ENCODE results near the gene BORCS6.

The BORCS6 gene

GRCh38 chr17:8189711-8190477 lies at the start of gene BORCS6:
TSS of gene BORCS6 (minus strand) at chr17:8190180. CDS start at chr17:8190140, 40 bp downstream.
- peak; percentile 94 for DNase-seq (ENCODE audit: extremely low read depth, low read depth)
- TF ChIP-seq, protein P1, sequence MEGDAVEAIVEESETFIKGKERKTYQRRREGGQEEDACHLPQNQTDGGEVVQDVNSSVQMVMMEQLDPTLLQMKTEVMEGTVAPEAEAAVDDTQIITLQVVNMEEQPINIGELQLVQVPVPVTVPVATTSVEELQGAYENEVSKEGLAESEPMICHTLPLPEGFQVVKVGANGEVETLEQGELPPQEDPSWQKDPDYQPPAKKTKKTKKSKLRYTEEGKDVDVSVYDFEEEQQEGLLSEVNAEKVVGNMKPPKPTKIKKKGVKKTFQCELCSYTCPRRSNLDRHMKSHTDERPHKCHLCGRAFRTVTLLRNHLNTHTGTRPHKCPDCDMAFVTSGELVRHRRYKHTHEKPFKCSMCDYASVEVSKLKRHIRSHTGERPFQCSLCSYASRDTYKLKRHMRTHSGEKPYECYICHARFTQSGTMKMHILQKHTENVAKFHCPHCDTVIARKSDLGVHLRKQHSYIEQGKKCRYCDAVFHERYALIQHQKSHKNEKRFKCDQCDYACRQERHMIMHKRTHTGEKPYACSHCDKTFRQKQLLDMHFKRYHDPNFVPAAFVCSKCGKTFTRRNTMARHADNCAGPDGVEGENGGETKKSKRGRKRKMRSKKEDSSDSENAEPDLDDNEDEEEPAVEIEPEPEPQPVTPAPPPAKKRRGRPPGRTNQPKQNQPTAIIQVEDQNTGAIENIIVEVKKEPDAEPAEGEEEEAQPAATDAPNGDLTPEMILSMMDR (IDR thresholded peaks at IDR 0.05; ENCODE audit: low read depth, low read length), result no peak; the same call in none of the 2 replicates

DNA sequence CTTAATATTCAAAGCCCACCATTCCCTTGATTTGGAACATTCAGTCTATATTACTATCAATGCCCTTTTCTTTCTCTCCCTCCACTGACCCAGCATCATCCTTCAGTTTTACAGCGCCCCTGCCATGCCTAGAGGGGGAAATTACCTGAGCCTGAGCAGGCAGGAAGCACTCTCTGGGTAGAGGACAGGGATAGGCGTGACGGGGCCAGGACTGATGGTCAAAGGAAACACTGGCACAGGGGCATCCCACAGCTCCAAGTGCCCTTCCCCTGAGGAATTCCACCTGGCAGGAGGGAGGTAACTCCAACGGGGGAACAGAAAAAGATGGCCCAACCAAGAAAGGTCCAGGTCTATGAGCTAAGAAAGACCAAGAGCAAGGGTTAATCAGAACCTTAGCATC lies 47.9 kb upstream of the BORCS6 start:
- no peak for DNase-seq (ENCODE audit: extremely low read depth, low read depth)
- TF ChIP-seq, protein P1 (IDR thresholded peaks at IDR 0.05; ENCODE audit: low read depth, low read length), result no peak

DNA sequence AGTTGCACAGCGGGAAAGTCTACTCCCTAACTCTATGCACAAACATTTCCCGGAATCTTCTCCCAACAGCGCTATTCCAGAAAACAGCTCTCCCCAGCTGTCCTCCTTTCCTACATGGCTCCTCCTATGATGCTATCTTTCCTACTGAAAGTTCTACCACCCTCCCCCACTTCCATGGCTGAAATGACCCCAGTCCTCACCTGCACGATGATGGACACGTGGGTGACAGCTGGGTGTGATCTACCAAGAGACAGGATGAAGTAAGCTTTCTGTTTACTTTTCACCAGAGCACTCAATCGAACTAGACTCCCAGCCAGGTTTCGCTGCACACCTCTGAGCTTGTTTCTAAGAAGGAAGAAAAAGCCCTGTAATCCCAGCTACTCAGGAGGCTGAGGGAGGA lies 47.2 kb upstream of the BORCS6 start:
- no peak for DNase-seq (ENCODE audit: extremely low read depth, low read depth)
- TF ChIP-seq, protein P1 (IDR thresholded peaks at IDR 0.05; ENCODE audit: low read depth, low read length), result no peak

DNA sequence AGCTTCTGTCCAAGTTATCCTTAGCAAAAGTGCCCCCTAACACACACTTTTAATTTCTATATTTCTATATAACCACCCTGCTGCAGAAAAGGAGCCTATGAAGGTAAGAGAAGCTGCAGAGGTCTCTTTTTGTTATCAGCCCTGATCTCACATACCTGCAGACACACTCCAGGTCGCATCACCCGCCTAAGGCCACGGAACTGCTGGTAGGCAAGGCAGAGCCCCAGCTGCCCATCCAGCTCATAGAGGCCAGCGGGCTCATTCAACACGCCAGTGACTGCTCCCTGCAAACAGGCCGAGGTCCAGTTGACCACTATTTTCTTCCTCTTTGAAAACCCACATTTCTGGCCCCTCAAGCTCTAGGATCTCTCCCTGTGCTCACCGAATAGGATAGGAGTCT lies 45.7 kb upstream of the BORCS6 start:
- TF ChIP-seq, protein P1 (IDR thresholded peaks at IDR 0.05; ENCODE audit: low read depth, low read length), result no peak
- DNase-seq (ENCODE audit: extremely low read depth, low read depth), result no peak

DNA sequence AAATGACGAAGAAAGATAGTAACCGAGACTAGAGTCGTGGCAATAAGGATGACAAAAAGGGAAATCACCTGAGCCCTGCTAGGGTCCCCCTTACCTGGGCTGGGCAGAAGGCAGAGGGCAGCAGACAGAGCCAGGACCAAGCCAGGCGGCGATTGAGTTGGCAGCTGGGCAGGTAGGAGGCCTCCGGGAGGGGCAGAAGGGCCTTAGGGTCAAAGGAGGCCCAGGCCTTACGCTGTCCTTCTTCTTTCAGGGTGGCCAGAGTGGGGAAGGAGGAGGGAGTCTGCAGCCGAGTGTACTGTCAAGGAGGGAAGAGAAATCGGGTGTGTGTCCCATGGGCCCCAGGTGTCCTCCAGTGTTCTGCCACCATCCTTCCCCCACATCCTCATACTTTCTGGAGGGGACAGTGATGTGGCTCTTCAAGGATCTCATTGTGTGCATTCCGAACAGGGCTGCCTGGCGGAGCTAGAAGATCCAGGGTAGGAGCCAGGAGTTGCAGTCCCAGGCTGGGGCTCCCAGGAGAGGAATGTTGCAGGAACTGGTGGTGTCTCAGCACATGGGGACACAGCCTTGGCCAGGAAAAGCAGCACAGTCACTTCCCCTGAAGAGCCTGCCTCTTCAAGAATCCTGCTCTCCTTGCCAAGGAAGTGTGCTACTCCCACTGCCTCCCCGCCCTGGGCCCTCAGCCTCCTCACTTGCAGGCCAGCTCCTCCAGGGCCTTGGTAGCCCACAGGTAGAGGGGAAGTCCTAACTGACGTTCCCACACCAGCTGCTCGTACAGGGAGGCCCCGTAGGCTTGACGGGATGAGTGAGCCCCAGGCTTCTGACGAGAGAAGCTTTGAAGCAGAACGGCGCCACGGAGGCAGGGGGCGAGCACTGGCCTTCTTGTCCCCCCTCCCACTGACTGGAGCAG lies 44.6 kb upstream of the BORCS6 start:
- no peak for DNase-seq (ENCODE audit: extremely low read depth, low read depth)
- TF ChIP-seq, protein P1 (IDR thresholded peaks at IDR 0.05; ENCODE audit: low read depth, low read length), result no peak

DNA sequence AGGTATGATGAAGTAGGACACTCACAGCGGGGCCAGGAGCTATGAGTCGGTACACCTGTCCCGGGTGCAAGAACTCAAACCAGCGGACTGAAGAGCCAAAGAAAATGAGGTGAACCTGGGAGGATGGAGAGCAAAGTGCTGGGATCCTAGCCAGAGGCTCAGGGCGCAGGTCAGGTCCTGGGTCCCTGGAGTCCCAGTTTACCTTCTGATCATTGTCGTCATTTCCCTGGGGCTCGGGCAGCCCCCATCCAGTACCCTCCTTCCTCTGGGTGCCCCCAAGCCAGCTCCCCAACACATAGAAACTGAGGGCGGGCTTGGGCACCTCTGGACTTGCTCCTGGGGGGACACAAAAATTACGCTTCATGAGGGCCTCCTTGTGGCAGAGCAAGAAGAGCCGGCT lies 41.7 kb upstream of the BORCS6 start:
- TF ChIP-seq, protein P1 (IDR thresholded peaks at IDR 0.05; ENCODE audit: low read depth, low read length), result no peak
- DNase-seq (ENCODE audit: extremely low read depth, low read depth), result no peak

DNA sequence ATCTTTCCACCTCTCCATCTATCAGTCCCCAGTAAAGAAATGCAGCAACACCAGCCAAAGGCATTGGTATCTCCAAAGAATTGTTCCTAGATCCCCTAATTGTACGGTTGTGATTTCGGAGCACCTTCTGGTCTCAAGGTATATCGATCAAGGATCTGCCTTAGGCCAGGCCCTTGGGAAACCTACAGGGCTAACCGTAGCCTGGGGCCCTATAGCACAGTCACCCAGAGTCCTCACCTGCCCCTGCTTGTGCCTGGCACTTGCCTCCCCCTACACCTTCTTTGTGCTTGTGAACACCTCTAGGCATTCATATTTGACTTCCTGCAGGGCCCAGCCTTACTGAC lies 37.2 kb upstream of the BORCS6 start:
- no peak for DNase-seq (ENCODE audit: extremely low read depth, low read depth)
- TF ChIP-seq, protein P1 (IDR thresholded peaks at IDR 0.05; ENCODE audit: low read depth, low read length), result no peak

Data from AG09319 (cell line).